MM.1S (cell line): ENCODE measurements around the gene SLC16A9.

Experiments used
- EZH2 ChIP-seq: fragments of 300-600 bp; sonication (generic); optimal IDR thresholded peaks from 2 replicates; pipeline ENCODE3; 2017; ENCODE audit warnings: low read depth, mild to moderate bottlenecking, antibody characterized with exemption, low read length, mixed read lengths
- EZH2phosphoT487 ChIP-seq: fragments of 300-600 bp; sonication (generic); IDR thresholded peaks from 2 replicates; pipeline ENCODE4 v1.6.1; 2018; ENCODE audit warnings: antibody characterized with exemption, low read length
- TF ChIP-seq, protein P1 (sequence below): fragments of 300-600 bp; sonication (generic); IDR thresholded peaks from 2 replicates; pipeline ENCODE4 v1.5.1; 2016; ENCODE audit warnings: antibody characterized with exemption, low read length, mixed read lengths

- TF ChIP-seq, protein P1, sequence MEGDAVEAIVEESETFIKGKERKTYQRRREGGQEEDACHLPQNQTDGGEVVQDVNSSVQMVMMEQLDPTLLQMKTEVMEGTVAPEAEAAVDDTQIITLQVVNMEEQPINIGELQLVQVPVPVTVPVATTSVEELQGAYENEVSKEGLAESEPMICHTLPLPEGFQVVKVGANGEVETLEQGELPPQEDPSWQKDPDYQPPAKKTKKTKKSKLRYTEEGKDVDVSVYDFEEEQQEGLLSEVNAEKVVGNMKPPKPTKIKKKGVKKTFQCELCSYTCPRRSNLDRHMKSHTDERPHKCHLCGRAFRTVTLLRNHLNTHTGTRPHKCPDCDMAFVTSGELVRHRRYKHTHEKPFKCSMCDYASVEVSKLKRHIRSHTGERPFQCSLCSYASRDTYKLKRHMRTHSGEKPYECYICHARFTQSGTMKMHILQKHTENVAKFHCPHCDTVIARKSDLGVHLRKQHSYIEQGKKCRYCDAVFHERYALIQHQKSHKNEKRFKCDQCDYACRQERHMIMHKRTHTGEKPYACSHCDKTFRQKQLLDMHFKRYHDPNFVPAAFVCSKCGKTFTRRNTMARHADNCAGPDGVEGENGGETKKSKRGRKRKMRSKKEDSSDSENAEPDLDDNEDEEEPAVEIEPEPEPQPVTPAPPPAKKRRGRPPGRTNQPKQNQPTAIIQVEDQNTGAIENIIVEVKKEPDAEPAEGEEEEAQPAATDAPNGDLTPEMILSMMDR = no peak
- TF ChIP-seq EZH2 = no peak
- no peak for TF ChIP-seq EZH2phosphoT487
Measured at GRCh38 chr10:59736749-59737148, 27.1 kb upstream of the SLC16A9 start.
